ENCODE results near the gene CNOT3.

DNA sequence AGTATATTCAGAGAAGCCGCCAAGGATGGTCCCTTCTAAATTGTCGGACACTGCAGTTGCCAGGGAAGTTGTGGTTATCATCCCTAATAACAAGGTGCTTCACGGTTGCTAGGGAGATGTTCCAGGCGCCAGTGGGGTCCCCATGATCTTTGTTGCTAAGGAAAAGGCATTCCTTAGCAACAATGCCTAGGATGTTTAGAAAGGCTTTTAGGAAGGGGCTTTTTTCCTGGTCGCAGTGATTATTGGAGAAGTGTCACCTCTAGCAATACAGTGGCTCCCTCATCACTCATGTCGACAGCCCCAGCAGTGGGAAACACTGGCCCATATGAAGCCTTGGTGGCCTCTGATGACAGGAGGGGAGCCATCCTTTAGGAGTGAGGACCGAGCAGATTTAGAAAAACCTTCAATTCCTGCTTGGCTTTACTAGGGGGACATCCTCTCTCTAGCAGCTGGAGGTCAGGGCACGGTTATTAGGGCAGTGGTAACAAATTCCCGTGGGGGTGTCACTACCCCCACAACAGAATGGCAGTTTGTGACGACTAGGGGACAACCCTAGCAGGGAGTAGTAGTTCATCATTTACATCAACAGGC lies 41.8 kb downstream of the CNOT3 start:
- TF ChIP-seq CREB1 (IDR thresholded peaks at IDR 0.05; ENCODE audit: low read depth) (no peak), TAF1 (IDR thresholded peaks at IDR 0.05; ENCODE audit: low read depth) (no peak), EGR1 (IDR thresholded peaks at IDR 0.05) (no peak), EP300 (IDR thresholded peaks at IDR 0.05; ENCODE audit: borderline replicate concordance) (no peak), RAD21 (IDR thresholded peaks at IDR 0.05; ENCODE audit: low read depth) (no peak), FOXM1 (IDR thresholded peaks at IDR 0.05; ENCODE audit: borderline replicate concordance, low read depth) (no peak), TCF12 (IDR thresholded peaks at IDR 0.05; ENCODE audit: low read depth) (no peak), NFIC (IDR thresholded peaks at IDR 0.05) (no peak), CEBPB (IDR thresholded peaks at IDR 0.05) (no peak)
- TF ChIP-seq, protein P1, sequence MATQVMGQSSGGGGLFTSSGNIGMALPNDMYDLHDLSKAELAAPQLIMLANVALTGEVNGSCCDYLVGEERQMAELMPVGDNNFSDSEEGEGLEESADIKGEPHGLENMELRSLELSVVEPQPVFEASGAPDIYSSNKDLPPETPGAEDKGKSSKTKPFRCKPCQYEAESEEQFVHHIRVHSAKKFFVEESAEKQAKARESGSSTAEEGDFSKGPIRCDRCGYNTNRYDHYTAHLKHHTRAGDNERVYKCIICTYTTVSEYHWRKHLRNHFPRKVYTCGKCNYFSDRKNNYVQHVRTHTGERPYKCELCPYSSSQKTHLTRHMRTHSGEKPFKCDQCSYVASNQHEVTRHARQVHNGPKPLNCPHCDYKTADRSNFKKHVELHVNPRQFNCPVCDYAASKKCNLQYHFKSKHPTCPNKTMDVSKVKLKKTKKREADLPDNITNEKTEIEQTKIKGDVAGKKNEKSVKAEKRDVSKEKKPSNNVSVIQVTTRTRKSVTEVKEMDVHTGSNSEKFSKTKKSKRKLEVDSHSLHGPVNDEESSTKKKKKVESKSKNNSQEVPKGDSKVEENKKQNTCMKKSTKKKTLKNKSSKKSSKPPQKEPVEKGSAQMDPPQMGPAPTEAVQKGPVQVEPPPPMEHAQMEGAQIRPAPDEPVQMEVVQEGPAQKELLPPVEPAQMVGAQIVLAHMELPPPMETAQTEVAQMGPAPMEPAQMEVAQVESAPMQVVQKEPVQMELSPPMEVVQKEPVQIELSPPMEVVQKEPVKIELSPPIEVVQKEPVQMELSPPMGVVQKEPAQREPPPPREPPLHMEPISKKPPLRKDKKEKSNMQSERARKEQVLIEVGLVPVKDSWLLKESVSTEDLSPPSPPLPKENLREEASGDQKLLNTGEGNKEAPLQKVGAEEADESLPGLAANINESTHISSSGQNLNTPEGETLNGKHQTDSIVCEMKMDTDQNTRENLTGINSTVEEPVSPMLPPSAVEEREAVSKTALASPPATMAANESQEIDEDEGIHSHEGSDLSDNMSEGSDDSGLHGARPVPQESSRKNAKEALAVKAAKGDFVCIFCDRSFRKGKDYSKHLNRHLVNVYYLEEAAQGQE (IDR thresholded peaks at IDR 0.05; ENCODE audit: low read depth): no peak
- TF ChIP-seq, protein P2, sequence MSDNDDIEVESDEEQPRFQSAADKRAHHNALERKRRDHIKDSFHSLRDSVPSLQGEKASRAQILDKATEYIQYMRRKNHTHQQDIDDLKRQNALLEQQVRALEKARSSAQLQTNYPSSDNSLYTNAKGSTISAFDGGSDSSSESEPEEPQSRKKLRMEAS (IDR thresholded peaks at IDR 0.05): no peak

All from Ishikawa (cell line).